GM23338 (cell line): ENCODE results near the gene IQCC. TPM values are rescaled to one million over a fixed set of nuclear protein-coding genes. Genes with fewer than 3 reads are reported as not detected.
"Not testable (repeated sequence)": the region's sequence is repeated elsewhere in the genome, so short reads cannot be mapped to it uniquely, and the experiment has no call there.

Source experiments
- ATAC-seq: fragments of 200-7000 bp; cut with Tn5 transposase; 3 replicates; pipeline ENCODE4 v1.9.1; 2020
- DNase-seq: peaks from one replicate; pipeline ENCODE4 v3.0.0-alpha.2; 2015; ENCODE audit warnings: low spot score
- H2AFZ ChIP-seq: fragments of 200-600 bp; sonication (generic); 2 replicates; pipeline ENCODE4 v1.8.0; 2016; ENCODE audit warnings: antibody characterized with exemption, mild to moderate bottlenecking, moderate library complexity
- H3F3A ChIP-seq: fragments of 200-600 bp; sonication (generic); replicated peaks from 2 replicates; pipeline ENCODE4 v1.8.0; 2017; ENCODE audit warnings: antibody characterized with exemption, mixed run types, low read depth
- H3K27ac ChIP-seq: fragments of 200-600 bp; sonication (generic); 2 replicates; pipeline ENCODE4 v1.6.1; 2016; ENCODE audit warnings: low read depth
- H3K27me3 ChIP-seq: fragments of 200-600 bp; sonication (generic); 2 replicates; pipeline ENCODE4 v1.8.0; 2016; ENCODE audit warnings: mild to moderate bottlenecking, mixed run types, moderate library complexity; ENCODE audit not compliant: insufficient read depth
- H3K36me3 ChIP-seq: fragments of 200-600 bp; sonication (generic); 2 replicates; pipeline ENCODE4 v1.8.0; 2016; ENCODE audit warnings: mild to moderate bottlenecking; ENCODE audit not compliant: insufficient read depth
- H3K4me1 ChIP-seq: fragments of 200-600 bp; sonication (generic); 2 replicates; pipeline ENCODE4 v1.8.0; 2016; ENCODE audit warnings: mild to moderate bottlenecking, moderate library complexity; ENCODE audit not compliant: insufficient read depth
- H3K4me2 ChIP-seq: fragments of 200-600 bp; sonication (generic); 2 replicates; pipeline ENCODE4 v1.7.1; 2017; ENCODE audit warnings: mixed run types
- H3K4me3 ChIP-seq: fragments of 200-600 bp; sonication (generic); 2 replicates; pipeline ENCODE4 v1.6.1; 2016; ENCODE audit warnings: mixed run types
- H3K79me2 ChIP-seq: fragments of 200-600 bp; sonication (generic); replicated peaks from 2 replicates; pipeline ENCODE4 v1.8.0; 2017; ENCODE audit warnings: mild to moderate bottlenecking; ENCODE audit not compliant: insufficient read depth
- H3K9me2 ChIP-seq: fragments of 200-600 bp; sonication (generic); 2 replicates; pipeline ENCODE4 v1.8.0; 2017; ENCODE audit not compliant: insufficient read depth
- H4K20me1 ChIP-seq: fragments of 200-600 bp; sonication (generic); replicated peaks from 2 replicates; pipeline ENCODE4 v1.8.0; 2017; ENCODE audit warnings: mild to moderate bottlenecking; ENCODE audit not compliant: insufficient read depth
- H3K27ac Mint-ChIP-seq: 2 replicates; pipeline ENCODE4 v1.8.0; 2020; ENCODE audit warnings: inconsistent platforms, mild to moderate bottlenecking, moderate library complexity, mixed read lengths
- H3K27me3 Mint-ChIP-seq: 3 replicates; pipeline ENCODE4 v1.8.0; 2022; ENCODE audit warnings: low read depth, mild to moderate bottlenecking, moderate library complexity, mixed read lengths, inconsistent platforms; ENCODE audit not compliant: insufficient read depth, poor library complexity
- H3K36me3 Mint-ChIP-seq: 3 replicates; pipeline ENCODE4 v1.8.0; 2021; ENCODE audit warnings: low read depth, mild to moderate bottlenecking, inconsistent platforms, moderate library complexity, mixed read lengths
- H3K4me1 Mint-ChIP-seq: 3 replicates; pipeline ENCODE4 v1.8.0; 2020; ENCODE audit warnings: mild to moderate bottlenecking, inconsistent platforms, mixed read lengths
- H3K4me3 Mint-ChIP-seq: 3 replicates; pipeline ENCODE4 v1.8.0; 2021; ENCODE audit warnings: moderate library complexity, mild to moderate bottlenecking, inconsistent platforms, mixed read lengths
- H3K9me3 Mint-ChIP-seq: 3 replicates; pipeline ENCODE4 v1.8.0; 2020; ENCODE audit warnings: moderate library complexity, mild to moderate bottlenecking, inconsistent platforms, mixed read lengths
- CREB1 ChIP-seq: fragments of 250-450 bp; sonication (Bioruptor Pico); IDR thresholded peaks from 2 replicates; pipeline ENCODE4 v1.5.0; 2020; ENCODE audit warnings: low read depth, mild to moderate bottlenecking, moderate library complexity
- ETS1 ChIP-seq: IDR thresholded peaks from 2 replicates; pipeline ENCODE4 v1.6.1; 2016; ENCODE audit warnings: antibody characterized with exemption
- EZH2phosphoT487 ChIP-seq: fragments of 200-600 bp; sonication (generic); IDR thresholded peaks from one replicate; pipeline ENCODE4 v1.8.1; 2018; ENCODE audit warnings: antibody characterized with exemption; ENCODE audit not compliant: unreplicated experiment
- JUNB ChIP-seq: IDR thresholded peaks from one replicate; pipeline ENCODE4 v1.6.1; 2016; ENCODE audit warnings: antibody characterized with exemption; ENCODE audit not compliant: unreplicated experiment
- NANOG ChIP-seq: IDR thresholded peaks from 2 replicates; pipeline ENCODE4 v1.6.1; 2016; ENCODE audit warnings: antibody characterized with exemption, borderline replicate concordance
- STAT1 ChIP-seq: IDR thresholded peaks from one replicate; pipeline ENCODE4 v1.6.1; 2016; ENCODE audit warnings: antibody characterized with exemption; ENCODE audit not compliant: unreplicated experiment
- ZNF114 ChIP-seq: fragments of 250-450 bp; sonication (Bioruptor Pico); IDR thresholded peaks from 2 replicates; pipeline ENCODE4 v1.5.0; 2020; ENCODE audit warnings: mild to moderate bottlenecking, moderate library complexity
- ZNF331 ChIP-seq: fragments of 250-450 bp; sonication (Bioruptor Pico); IDR thresholded peaks from 2 replicates; pipeline ENCODE4 v1.5.0; 2020; ENCODE audit warnings: low read depth, mild to moderate bottlenecking, moderate library complexity
- polyA plus RNA-seq: library from polyadenylated mRNA; unstranded; fragments of >200 nt; fragmentation: Nextera tagmentation; extraction: Ambion mirVana; gene quantifications from 2 replicates; pipeline ENCODE4 v1.2.1, GENCODE V29; 2016
- total RNA-seq: library from RNA; depleted of rRNA; stranded (reverse); fragments of >200 nt; shearing (Covaris generic); gene quantifications from 2 replicates; pipeline ENCODE4 v1.2.3, GENCODE V29; 2014
- TF ChIP-seq, protein P1 (sequence below): IDR thresholded peaks from one replicate; pipeline ENCODE4 v1.6.1; 2018; ENCODE audit warnings: antibody characterized with exemption; ENCODE audit not compliant: unreplicated experiment
- TF ChIP-seq, protein P2 (sequence below): fragments of 250-450 bp; sonication (Bioruptor Pico); IDR thresholded peaks from 2 replicates; pipeline ENCODE4 v1.5.0; 2020; ENCODE audit warnings: mild to moderate bottlenecking, moderate library complexity

The IQCC gene
- total and polyA plus RNA-seq, 2 experiments from 2014 or later = 1.7 to 3.5 TPM

DNA sequence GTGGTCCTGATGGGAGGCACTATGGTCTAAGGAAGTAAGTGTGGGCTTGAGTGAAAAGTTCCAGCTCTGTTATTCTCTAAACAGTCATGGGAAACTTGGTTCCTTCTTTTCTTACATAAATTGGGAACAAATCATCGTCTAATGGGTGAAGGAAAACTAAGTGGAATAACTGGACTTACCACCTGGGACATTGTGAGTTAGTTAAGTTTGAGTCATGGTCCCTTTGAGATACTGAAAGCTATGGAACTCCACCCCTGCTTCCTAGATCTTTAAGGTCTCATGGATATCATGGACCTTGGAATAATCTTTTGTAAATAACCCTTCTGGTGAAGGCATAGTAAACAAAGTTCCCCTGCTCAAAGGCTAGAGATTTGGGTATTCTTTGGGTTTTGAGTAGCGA is 42.1 kb upstream of the IQCC start:
- H3K4me3 Mint-ChIP-seq = no peak overlapping the region
- no peak overlapping the region for H3K4me2 ChIP-seq
- 0 out of 2 replicates have a peak overlapping the region, but pooled peaks have one; percentile 2 for H3K27ac ChIP-seq
- no peak overlapping the region for H3K4me3 ChIP-seq
- no peak for ATAC-seq
- peaks cover 3% of the 10 kb centered on the region; the same call in 1 of the 2 replicates for H3F3A ChIP-seq
- no peaks in the 10 kb centered on the region for H3K27me3 ChIP-seq
- H4K20me1 ChIP-seq = peaks cover 10% of the 10 kb centered on the region; the same call in 1 of the 2 replicates
- H3K9me2 ChIP-seq = no peaks in the 10 kb centered on the region
- no peak overlapping the region for H2AFZ ChIP-seq
- H3K79me2 ChIP-seq = no peaks in the 10 kb centered on the region
- H3K9me3 Mint-ChIP-seq = no peaks in the 10 kb centered on the region
- H3K27ac Mint-ChIP-seq = no peak overlapping the region
- peaks cover 47% of the 10 kb centered on the region for H3K36me3 Mint-ChIP-seq
- no peaks in the 10 kb centered on the region for H3K4me1 ChIP-seq
- H3K4me1 Mint-ChIP-seq = no peaks in the 10 kb centered on the region
- no peak for DNase-seq
- TF ChIP-seq EZH2phosphoT487 (no peak), STAT1 (no peak), CREB1 (CRISPR knock-in tag) (no peak), NANOG (no peak), ZNF114 (CRISPR knock-in tag) (no peak), ZNF331 (CRISPR knock-in tag) (no peak), JUNB (no peak), ETS1 (no peak)
- TF ChIP-seq, protein P1, sequence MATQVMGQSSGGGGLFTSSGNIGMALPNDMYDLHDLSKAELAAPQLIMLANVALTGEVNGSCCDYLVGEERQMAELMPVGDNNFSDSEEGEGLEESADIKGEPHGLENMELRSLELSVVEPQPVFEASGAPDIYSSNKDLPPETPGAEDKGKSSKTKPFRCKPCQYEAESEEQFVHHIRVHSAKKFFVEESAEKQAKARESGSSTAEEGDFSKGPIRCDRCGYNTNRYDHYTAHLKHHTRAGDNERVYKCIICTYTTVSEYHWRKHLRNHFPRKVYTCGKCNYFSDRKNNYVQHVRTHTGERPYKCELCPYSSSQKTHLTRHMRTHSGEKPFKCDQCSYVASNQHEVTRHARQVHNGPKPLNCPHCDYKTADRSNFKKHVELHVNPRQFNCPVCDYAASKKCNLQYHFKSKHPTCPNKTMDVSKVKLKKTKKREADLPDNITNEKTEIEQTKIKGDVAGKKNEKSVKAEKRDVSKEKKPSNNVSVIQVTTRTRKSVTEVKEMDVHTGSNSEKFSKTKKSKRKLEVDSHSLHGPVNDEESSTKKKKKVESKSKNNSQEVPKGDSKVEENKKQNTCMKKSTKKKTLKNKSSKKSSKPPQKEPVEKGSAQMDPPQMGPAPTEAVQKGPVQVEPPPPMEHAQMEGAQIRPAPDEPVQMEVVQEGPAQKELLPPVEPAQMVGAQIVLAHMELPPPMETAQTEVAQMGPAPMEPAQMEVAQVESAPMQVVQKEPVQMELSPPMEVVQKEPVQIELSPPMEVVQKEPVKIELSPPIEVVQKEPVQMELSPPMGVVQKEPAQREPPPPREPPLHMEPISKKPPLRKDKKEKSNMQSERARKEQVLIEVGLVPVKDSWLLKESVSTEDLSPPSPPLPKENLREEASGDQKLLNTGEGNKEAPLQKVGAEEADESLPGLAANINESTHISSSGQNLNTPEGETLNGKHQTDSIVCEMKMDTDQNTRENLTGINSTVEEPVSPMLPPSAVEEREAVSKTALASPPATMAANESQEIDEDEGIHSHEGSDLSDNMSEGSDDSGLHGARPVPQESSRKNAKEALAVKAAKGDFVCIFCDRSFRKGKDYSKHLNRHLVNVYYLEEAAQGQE = no peak
- TF ChIP-seq, protein P2, sequence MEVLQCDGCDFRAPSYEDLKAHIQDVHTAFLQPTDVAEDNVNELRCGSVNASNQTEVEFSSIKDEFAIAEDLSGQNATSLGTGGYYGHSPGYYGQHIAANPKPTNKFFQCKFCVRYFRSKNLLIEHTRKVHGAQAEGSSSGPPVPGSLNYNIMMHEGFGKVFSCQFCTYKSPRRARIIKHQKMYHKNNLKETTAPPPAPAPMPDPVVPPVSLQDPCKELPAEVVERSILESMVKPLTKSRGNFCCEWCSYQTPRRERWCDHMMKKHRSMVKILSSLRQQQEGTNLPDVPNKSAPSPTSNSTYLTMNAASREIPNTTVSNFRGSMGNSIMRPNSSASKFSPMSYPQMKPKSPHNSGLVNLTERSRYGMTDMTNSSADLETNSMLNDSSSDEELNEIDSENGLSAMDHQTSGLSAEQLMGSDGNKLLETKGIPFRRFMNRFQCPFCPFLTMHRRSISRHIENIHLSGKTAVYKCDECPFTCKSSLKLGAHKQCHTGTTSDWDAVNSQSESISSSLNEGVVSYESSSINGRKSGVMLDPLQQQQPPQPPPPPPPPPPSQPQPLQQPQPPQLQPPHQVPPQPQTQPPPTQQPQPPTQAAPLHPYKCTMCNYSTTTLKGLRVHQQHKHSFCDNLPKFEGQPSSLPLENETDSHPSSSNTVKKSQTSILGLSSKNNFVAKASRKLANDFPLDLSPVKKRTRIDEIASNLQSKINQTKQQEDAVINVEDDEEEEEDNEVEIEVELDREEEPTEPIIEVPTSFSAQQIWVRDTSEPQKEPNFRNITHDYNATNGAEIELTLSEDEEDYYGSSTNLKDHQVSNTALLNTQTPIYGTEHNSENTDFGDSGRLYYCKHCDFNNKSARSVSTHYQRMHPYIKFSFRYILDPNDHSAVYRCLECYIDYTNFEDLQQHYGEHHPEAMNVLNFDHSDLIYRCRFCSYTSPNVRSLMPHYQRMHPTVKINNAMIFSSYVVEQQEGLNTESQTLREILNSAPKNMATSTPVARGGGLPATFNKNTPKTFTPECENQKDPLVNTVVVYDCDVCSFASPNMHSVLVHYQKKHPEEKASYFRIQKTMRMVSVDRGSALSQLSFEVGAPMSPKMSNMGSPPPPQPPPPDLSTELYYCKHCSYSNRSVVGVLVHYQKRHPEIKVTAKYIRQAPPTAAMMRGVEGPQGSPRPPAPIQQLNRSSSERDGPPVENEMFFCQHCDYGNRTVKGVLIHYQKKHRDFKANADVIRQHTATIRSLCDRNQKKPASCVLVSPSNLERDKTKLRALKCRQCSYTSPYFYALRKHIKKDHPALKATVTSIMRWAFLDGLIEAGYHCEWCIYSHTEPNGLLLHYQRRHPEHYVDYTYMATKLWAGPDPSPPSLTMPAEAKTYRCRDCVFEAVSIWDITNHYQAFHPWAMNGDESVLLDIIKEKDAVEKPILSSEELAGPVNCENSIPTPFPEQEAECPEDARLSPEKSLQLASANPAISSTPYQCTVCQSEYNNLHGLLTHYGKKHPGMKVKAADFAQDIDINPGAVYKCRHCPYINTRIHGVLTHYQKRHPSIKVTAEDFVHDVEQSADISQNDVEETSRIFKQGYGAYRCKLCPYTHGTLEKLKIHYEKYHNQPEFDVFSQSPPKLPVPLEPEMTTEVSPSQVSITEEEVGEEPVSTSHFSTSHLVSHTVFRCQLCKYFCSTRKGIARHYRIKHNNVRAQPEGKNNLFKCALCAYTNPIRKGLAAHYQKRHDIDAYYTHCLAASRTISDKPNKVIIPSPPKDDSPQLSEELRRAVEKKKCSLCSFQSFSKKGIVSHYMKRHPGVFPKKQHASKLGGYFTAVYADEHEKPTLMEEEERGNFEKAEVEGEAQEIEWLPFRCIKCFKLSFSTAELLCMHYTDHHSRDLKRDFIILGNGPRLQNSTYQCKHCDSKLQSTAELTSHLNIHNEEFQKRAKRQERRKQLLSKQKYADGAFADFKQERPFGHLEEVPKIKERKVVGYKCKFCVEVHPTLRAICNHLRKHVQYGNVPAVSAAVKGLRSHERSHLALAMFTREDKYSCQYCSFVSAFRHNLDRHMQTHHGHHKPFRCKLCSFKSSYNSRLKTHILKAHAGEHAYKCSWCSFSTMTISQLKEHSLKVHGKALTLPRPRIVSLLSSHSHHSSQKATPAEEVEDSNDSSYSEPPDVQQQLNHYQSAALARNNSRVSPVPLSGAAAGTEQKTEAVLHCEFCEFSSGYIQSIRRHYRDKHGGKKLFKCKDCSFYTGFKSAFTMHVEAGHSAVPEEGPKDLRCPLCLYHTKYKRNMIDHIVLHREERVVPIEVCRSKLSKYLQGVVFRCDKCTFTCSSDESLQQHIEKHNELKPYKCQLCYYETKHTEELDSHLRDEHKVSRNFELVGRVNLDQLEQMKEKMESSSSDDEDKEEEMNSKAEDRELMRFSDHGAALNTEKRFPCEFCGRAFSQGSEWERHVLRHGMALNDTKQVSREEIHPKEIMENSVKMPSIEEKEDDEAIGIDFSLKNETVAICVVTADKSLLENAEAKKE (CRISPR knock-in tag) = no peak
- H3K36me3 ChIP-seq = peaks cover 51% of the 10 kb centered on the region
- H3K27me3 Mint-ChIP-seq = no peaks in the 10 kb centered on the region

DNA sequence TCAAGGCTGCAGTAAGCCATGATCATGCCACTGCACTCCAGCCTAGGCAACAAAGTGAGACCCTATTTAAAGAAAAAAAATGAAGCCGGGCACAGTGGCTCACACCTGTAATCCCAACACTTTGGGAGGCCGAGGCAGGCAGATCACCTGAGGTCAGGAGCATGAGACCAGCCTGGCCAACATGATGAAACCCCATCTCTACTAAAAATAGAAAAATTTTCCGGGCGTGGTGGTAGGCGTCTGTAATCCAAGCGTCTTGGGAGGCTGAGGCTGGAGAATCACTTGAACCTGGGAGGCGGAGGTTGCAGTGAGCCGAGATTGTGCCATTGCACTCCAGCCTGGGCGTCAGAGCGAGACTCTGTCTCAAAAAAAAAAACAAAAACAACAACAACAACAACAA is 39.8 kb upstream of the IQCC start:
- peaks cover 52% of the 10 kb centered on the region for H3K36me3 Mint-ChIP-seq
- H3K9me2 ChIP-seq, H3K27me3 Mint-ChIP-seq, H3K4me2 ChIP-seq, H3K27me3 ChIP-seq, DNase-seq, H3K27ac ChIP-seq, H3K27ac Mint-ChIP-seq, H3K9me3 Mint-ChIP-seq, H4K20me1 ChIP-seq, H2AFZ ChIP-seq, H3K4me1 Mint-ChIP-seq, H3K4me1 ChIP-seq, H3K79me2 ChIP-seq, H3K4me3 ChIP-seq, ATAC-seq, H3F3A ChIP-seq, H3K4me3 Mint-ChIP-seq: not testable (repeated sequence)
- peaks cover 38% of the 10 kb centered on the region for H3K36me3 ChIP-seq
